IMR-90 (cell line): ENCODE measurements around the gene CNOT10.
A peak's percentile ranks its signal among the peaks of the same experiment; 100 is the strongest.

Experiments
- CEBPB ChIP-seq: IDR thresholded peaks from 2 replicates; pipeline ENCODE4 v1.6.1; 2012; ENCODE audit warnings: low read depth, low read length, improper control_type of control experiment
- CTCF ChIP-seq: conservative IDR thresholded peaks from 2 replicates; pipeline ENCODE4 v1.5.1; 2012; ENCODE audit warnings: mild to moderate bottlenecking, low read depth, low read length, improper control_type of control experiment
- FOS ChIP-seq: fragments of 150-350 bp; IDR thresholded peaks from 2 replicates; pipeline ENCODE4 v1.6.1; 2016; ENCODE audit warnings: low read depth, low read length

GRCh38 chr3:32781211-32781968, 96.4 kb downstream of the CNOT10 start:
- TF ChIP-seq CTCF: peak; percentile 79
- no peak for TF ChIP-seq CEBPB
- TF ChIP-seq FOS: no peak
